GM21786 (cell line): Measurements from ENCODE around the gene NFKBIL1.
"Not testable (repeated sequence)": the region's sequence is repeated elsewhere in the genome, so short reads cannot be mapped to it uniquely, and the experiment has no call there.

ENCODE experiments used
- ATAC-seq: cut with Tn5 transposase; IDR thresholded peaks from one replicate; pipeline ENCODE4 v1.9.1; 2021; ENCODE audit not compliant: unreplicated experiment

NFKBIL1 gene, protein sequence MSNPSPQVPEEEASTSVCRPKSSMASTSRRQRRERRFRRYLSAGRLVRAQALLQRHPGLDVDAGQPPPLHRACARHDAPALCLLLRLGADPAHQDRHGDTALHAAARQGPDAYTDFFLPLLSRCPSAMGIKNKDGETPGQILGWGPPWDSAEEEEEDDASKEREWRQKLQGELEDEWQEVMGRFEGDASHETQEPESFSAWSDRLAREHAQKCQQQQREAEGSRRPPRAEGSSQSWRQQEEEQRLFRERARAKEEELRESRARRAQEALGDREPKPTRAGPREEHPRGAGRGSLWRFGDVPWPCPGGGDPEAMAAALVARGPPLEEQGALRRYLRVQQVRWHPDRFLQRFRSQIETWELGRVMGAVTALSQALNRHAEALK

DNA sequence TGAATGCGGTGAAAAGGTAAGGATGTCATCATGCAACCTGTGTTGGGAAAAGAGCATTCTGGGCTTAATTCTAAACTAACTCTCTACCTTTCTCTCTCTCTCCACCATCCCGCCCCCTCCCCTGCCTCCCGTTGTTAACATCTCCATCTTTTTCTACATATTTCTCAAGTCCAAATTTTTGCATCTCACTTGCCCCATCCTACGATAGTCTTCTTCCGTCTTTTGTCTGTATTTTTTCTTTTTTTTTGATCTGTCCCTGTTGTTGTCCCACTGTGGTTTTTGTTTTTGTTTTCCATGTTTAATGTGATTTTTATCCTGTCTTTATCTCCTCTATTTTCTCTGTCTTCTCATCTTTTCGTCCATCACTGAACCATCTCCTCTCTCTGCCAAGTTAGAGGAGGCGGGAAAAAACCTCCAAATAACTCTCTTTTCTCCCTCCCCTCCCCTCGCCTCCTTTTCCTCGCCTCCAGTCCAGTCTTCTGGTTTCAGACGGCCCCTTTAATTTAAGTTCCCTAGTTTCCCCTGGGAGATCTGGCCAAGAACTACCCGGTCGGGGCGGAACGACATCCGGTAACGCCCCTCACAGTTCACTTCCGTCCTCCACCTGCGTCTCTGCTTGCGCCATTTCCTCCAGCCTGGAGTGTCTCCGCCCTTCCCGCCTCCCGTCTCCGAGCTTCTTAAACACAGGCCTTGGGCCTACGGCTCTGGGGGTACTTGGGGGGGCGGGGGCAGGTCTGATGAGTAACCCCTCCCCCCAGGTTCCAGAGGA, at the start of gene NFKBIL1:
Gene NFKBIL1, plus strand, starts transcription at position 651 of the 769 bp plus-strand sequence. Its CDS starts 87 bp downstream, at position 738.
- peak; percentile 66 for ATAC-seq

DNA sequence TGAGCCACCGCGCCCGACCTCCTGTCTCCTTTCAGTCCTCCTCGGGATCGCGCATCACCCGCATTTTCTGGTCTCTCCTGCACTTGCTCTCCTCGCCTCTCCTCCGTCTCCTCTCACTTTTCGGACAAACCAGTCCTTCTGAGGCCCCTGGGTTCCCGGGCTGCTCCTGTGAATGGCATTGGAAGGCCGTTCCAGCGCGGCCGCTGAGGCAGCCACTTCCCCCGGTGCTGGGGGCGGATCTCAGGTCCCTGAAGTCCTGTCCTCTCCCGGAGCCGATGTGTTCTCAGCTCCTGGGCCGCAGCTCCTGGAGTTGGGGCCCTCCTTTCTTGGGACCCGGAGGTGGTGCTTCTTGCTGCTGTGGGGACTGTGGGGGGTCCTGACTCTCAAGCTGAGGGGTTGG, 48.7 kb upstream of the NFKBIL1 start:
- no peak for ATAC-seq

DNA sequence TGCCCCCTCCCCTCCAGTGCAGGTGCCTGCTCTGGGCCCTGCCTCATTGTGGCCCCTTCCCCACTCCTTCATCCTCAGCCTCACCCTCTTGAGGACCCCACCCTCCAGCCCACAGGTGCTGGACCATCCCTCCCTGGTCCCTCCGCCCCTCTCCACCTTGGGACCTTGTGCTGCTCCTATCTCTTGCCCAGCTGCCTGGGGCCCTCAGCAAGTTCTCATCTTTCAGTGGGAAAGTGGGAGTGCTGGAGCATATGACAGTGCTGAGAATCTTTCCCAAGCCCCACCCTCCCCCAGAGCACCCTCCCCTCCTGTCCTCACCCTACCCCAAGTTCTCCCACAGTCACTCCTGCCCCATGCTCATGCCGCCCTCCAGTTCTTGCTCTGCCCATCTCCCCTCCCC, 47.8 kb upstream of the NFKBIL1 start:
- not testable (repeated sequence) for ATAC-seq

DNA sequence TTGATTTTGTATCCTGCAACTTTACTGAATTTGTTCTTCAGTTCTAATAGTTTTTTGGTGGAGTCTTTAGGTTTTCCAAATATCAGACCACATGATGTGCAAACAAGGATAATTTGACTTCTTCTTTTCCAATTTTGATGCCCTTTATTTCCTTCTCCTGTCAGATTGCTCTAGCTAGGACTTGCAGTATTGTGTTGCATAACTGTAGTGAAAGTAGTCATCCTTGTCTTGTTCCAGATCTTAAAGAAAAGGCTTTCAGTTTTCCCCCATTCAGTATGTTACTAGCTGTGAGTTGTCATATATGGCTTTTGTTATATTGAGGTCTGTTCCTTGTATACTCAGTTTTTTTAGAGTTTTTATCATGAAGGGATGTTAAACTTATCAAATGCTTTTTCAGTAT, 44.8 kb upstream of the NFKBIL1 start:
- ATAC-seq, result no peak

DNA sequence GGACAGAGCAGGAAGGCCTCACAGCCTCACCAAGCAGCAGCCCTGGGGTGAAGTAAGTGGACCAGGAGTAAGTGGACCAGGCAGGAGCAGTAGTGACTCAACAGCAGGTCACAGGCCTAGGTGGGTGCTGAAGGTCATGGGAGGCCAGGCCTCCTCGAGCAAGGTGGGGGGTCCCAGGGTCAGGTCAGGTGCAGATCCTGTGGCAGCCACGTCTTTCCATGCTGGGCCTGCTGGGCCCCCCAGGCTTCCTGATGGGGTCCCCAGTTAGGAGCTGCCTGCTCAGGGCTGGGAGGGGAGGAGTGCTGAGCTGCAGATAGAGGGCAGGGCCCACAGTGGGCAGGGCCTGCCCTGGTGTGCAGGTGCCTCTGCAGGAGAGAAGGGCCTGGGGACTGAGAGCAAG, 38.4 kb upstream of the NFKBIL1 start:
- not testable (repeated sequence) for ATAC-seq

DNA sequence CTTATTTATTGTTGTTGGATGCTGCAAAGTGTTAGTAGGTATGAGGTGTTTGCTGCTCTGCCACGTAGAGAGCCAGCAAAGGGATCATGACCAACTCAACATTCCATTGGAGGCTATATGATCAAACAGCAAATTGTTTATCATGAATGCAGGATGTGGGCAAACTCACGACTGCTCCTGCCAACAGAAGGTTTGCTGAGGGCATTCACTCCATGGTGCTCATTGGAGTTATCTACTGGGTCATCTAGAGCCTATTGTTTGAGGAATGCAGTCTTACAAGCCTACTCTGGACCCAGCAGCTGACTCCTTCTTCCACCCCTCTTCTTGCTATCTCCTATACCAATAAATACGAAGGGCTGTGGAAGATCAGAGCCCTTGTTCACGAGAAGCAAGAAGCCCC, 37.4 kb upstream of the NFKBIL1 start:
- no peak for ATAC-seq

DNA sequence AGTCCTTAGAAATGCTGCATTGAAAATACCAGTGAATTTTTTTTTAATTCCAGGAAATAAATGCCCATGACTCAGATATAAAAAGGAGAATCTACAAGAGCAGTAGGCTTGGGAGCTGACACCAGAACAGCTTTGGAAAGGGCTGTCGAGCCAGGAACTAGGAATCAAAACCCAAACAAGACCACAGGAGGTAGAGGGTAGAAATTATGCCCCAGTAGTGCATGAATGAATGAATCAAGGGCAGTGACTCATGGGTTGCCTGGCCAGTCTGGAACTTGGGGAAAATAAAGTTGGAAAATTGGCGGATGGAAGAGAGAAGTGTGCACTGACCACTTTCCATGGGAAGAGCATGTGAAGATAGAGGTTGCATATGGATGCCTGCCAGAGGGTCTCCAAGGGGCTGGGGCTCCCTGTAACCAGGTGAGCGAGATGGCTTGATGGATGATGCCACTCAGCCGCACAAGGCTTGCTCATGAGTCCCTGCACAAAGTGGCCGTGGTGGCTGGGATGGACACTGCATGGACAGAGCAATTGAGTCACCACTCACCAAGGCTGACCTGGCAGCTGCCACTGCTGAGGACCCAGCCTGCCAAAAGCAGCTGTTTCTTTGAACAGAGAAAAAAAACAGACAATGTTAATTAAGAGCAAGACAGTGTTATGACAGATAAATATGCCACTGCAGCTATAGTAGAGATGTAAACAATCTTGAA, 33.8 kb upstream of the NFKBIL1 start:
- ATAC-seq, result no peak

DNA sequence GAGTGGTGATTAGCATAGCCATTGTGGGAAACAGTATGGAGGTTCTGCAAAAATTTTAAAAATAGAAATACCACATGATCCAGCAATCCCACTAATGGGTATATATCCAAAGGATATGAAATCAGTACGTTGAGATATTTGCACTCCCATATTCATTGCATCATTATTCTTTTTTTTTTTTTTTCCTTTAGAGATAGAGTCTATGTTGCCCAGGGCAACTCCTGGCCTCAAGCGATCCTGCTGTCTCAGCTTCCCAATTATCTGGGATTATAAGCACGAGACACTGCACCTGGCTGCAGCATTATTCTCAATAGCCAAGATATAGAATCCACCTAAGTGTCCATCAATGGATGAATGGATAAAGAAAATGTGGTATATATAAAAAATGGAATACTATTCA, 25.6 kb upstream of the NFKBIL1 start:
- ATAC-seq, result no peak

DNA sequence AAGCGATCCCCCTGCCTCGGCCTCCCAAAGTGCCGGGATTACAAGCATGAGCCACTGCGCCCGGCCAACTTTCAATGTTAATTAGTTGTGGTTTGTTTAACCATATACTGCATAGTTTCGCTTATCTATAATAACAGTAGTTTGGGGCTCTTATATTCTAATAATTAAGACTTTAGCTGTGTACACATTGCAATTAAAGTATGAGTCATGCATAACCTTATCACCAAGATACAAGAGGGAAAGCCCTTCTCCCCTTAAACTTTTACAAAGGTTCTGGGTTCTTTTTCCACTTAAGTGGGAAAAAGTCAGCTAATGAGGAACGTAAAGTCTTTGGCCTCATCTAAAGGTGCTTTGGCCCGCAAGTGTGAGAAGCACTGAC, 21.9 kb upstream of the NFKBIL1 start:
- no peak for ATAC-seq

DNA sequence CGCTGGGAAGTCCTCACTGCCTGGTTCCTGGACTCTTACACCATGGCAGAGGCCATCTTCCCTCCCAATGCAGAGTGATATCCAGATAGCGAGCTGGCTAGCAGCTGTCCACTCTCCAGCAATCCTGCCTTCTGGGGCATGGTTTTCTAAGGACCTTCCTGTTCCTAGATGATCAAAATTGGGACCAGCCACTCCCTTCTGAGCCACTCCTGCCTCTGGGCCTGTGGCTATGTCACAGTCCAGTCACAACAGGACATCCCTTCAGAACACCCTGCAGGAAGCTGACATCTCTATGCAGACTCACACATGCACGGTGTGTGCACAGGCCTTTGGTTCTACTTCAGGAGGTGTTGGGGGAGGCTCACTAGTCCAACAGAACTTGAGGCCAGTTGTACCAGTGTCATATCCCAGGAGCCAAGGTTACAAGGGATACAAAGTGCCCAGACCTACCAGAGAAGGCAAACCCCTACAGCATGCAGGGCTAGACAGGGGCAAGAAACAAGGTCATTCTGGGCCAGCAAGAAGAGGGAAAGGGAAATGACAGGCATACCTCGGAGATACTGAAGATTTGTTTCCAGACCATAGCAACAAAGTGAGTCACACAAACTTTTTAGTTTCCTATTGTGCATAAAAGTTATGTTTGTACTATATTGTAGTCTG, 21.3 kb upstream of the NFKBIL1 start:
- ATAC-seq, result no peak

DNA sequence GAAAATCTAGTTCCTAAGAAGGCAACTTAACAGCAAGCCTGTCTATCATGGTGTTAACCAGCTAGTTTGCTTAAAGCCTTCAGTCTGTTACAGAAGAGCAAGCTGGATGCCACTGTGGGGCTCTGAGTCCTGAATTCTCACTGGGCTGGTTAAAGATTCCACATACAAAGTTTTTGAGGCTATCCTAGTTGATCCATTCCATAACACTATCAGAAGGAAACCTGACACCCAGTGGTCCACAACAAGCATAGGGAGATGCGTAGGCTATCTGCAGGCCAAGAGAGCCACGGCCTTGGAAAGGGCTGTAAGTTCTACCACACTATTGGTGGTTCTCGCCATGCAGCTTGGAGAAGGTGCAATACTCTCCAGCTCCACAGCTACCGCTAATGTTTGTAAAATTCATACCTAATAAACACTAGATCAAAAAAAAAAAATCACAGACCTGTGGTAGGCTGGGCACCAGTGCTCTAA, 19.1 kb upstream of the NFKBIL1 start:
- ATAC-seq, result no peak

DNA sequence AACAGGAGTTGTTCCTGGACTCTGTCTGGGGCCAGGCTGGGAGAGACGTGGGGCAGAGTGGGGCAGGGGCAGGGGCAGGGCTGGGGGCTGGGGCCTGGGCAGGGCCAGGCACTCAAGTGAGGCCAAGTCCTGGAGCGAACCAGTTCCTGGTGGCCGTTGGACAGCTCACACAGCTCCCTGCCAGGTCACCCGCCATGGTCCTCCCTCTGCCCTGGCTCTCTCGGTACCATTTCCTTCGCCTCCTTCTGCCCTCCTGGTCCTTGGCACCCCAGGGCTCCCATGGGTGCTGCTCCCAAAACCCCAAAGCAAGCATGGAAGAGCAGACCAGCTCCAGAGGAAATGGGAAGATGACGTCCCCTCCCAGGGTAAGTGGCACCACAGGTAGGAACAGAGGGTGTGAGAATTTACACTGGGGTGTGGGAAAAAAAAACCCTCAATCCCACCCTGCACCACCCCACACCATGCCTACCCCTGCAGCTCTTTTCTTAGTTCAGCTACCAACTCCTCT, 18.5 kb upstream of the NFKBIL1 start, which contains the start of gene MCCD1:
Gene MCCD1, plus strand, starts transcription at position 142 of the 508 bp plus-strand sequence. Its CDS starts 53 bp downstream, at position 195.
- ATAC-seq, result no peak

DNA sequence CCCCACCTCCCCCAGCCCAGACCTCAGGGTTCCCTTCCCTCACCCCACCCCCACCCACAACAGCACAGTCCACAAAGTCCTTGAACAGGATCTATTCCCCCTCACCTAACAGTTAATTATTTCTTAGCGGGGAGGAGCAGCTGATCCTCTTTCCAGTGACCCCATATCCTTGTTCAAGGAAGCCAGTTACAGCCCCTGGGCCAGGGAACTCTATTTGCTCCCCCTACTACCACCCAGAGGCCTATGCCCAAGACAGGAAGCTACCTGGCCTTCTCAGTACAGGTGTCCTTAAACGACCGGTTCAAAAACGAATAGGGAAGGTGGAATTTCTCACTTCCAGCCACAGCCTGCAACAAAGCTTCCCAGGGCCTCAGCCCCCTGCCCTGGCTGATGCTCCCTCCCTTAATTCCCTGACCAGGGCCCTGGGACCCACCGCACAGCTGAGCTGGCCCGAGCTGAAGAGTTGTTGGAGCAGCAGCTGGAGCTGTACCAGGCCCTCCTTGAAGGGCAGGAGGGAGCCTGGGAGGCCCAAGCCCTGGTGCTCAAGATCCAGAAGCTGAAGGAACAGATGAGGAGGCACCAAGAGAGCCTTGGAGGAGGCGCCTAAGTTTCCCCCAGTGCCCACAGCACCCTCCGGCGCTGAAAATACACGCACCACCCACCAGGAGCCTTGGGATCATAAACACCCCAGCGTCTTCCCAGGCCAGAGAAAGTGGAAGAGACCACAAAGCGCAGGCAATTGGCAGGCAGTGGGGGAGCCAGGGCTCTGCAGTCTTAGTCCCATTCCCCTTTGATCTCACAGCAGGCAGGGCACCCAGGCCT, 17.9 kb upstream of the NFKBIL1 start:
- no peak for ATAC-seq

DNA sequence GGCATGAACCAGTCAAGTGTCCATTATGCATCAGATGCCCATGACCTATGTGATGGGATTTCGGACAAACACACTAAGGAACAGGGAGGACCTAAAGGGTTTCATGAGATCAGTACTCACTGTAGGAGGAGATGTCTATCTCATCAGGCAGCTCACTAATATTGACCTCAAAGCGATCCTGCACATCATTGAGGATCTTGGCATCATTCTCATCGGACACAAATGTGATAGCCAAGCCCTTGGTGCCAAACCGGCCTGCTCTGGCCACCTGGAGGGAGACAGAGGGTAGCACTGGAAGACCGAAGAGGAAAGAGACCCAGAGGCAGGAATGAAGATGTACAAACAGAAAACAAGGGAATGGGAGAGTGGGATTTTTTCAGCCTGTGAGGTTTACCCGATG, 16.7 kb upstream of the NFKBIL1 start:
- no peak for ATAC-seq

DNA sequence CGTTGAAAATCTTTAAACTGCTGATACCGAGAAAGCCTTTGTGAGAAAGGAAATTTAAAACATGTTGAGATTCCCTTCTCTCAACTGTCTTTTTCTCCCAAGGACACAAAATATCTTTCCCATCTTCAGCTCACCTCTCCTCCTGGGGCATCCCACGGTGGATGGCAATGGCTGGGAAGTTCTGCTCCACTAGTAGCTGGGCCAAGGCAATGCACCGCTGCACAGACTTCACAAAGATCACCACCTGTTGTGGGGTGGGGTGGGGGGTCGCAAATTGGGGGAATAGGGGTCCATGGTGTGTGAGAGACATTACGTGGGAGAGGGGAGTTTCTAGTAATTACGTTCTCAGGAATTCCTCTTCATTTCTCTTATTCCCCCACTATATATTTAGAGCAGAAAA, 16.2 kb upstream of the NFKBIL1 start:
- ATAC-seq, result no peak

DNA sequence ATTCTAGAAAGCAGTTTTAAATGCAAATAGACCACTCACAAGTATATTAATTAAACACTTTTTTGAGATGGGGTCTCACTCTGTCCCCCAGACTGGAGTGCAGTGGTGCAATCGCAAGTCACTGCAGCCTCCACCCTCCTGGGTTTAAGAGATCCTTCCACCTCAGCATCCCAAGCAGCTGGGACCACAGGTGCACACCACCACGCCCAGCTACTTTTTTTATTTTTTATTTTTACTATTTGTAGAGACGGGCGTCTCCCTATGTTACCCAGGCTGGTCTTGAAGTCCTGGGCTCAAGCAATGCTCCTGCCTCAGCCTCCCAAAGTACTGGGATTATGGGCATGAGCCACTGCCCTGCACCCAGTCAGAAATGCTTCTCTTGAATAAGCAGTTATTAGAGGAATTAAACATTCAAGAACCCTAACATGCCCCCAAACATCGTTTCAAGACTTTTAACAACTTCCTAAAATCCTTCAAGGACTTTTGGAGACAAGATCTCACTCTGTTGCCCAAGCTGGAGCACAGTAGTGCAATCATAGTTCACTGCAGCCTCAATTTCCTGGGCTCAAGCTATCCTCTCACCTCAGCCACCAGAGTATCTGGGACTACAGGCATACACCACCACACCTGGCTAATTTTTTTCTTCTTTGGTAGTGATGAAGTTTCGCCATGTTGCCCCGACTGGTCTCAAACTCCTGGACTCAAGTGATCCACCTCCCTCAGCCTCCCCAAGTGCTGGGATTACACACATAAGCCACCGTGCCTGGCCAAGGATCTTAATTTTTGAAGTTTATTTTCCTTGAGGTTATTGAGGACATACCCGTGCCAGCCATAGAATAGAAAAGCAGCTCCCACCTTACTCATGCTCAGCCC, 15.4 kb upstream of the NFKBIL1 start:
- no peak for ATAC-seq

DNA sequence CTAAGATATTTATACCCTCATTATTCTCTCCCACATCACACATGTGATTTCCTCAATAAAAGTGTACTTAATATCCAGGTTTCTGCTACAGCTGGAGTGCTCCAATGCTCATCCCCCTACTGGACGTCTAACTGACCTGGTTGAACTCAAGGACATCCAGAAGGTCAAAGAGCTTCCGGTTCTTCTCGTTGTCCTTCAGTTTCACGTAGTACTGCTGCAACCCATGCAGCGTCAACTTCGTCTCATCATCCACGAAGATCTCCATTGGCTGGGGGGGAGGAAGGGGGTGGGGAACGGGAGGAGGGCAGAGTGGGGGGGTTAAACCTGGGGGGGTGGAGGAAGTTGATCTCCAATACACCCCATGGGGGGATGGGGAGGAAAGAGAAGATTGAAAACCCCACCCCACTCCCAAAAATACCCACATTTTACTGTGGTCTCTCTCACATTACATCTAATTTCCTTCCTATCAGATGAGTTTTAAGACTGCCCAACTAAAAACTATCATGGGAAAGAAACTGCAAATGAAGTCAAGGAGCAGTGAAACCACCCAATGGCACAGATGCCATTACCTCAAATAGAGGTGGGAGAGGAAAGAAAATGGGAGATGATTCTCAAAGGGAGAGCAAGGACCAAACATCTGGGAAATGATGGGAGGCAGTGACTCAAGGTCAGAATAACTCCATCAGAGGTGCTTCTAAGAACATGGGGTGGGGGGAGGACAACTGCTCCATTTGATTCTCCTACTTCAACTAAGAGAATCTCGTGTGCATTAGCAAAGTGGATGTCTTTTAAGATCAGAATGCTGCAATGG, 14.6 kb upstream of the NFKBIL1 start:
- ATAC-seq, result no peak

DNA sequence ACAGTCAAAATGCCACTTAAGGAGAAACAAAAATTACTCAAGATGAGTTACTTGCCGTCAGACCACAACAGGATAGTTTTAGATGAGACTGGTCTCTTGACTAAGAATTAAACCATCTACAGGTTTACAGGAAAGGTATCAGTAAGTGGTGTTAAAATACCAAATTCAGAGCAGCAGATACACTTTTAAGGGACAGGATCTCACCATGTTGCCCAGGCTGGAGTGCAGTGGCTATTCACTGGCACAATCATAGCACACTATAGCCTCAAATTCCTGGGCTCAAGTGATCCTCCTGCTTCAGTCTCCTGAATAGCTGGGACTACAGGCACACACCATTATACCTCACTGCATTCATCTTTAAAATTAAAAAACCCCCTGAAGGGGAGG, 14.0 kb upstream of the NFKBIL1 start:
- ATAC-seq, result no peak
